OCI-M1 (cell line): ENCODE results near the gene MRAP.

ENCODE experiments used
- DNase-seq: peaks from one replicate; lab custom pipeline; 2025; lab: John Stamatoyannopoulos, UW

Gene MRAP

DNA sequence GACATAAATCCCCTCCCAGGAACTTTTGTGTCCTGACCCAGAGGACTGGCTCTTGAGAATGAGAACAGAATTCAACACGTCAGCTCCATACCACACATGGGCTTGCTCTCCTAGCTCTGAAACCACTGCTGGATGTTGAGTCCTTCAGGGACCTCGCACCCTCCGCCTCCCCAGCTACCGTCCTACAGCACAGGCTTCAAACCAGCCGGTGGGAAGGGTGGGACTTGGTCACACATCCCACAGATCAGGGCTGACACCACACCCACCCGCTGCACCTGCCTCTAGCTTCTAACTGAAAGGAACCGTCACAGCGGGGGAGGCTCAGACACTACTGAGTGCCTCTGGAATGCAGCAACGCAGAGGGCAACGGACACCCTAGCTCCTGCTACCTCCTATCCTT, 24.0 kb downstream of the MRAP start:
- no peak for DNase-seq

DNA sequence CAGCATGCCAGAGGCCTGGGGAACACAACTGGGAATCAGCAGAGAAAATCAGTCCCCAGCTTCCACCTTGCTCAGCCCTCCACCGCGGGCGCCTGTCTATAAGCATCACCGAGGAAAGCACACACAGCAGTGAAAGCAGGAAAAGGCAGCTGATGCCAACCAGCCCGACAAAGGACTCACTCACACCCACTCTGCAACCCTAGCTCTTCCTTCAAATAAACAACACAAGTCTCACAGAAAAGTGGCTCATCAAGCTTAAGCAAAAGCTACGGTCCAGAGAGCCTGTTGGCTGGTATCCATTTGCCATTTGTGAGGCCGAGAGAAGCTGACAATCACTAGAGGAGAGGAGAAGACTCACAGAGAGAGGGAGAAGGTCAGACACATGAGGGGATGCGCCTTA, 27.1 kb downstream of the MRAP start:
- DNase-seq: no peak

- DNase-seq: no peak
Observed at GRCh38 chr21:32328595-32328994, 29.9 kb downstream of the MRAP start.

- DNase-seq: no peak
Observed at GRCh38 chr21:32329331-32329730, 30.7 kb downstream of the MRAP start.

- no peak for DNase-seq
Observed at GRCh38 chr21:32329776-32330175, 31.1 kb downstream of the MRAP start.

DNA sequence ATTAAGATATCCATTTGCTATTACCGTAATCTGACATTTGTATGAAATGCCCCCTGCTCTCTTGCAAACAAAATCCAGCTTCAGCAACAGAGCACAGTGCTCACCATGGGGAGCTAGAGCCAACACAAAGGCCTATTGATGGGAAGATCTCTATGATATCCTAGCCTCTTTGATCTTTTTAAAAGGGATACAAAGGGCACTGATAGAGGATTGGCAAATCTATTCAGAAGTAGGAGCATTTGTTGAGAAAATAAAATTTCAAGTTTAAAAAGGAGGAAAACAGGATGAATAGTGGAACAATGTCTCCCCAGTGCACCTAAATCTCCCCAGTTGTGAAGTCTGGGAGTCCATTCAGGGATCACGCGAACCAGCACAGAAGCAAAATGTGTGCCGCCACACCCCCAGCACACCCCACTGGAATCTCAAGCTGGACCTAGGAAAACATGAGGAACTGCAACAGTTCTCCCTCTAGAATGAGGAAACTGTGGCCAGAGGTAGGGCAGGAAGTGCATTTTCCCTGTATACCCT, 32.2 kb downstream of the MRAP start:
- DNase-seq: no peak

- DNase-seq: no peak
Observed at GRCh38 chr21:32331444-32332305, 33.0 kb downstream of the MRAP start.

GRCh38 chr21:32332463-32332951, 33.9 kb downstream of the MRAP start:
- DNase-seq: no peak

DNA sequence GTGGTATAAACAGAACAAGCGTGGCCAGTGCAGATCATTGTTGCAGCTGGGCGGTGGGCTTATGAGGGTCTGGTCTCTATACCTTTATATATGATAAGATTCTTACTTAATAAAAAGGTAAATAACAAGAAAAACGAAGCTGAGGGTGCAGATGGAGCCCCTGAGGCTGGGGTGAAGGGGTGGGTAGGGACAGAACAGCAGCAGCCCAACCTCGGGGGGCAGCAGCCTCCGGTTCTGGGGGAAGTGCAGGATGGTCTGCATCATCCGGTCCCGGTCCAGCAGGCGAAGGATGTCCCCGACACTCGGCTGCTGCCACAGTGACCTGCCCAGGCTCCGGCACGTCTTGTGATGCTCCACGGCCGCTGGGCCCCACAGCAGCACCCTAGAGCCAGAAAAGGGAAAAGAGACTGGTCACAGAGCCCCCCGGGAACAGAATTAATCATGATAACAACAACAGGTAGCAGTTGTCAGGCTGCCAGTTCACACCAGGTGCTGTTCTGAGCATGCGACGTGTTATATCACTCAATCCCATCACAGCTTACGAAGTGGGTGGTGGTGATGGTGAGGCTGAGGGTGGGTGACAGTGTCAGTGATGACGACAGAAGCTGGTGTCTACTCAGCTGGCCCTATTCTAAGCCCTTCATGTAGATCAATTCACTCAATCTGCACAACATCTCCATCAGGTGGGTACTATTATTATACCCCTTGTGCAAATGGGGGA, 35.5 kb downstream of the MRAP start:
- DNase-seq: no peak

DNA sequence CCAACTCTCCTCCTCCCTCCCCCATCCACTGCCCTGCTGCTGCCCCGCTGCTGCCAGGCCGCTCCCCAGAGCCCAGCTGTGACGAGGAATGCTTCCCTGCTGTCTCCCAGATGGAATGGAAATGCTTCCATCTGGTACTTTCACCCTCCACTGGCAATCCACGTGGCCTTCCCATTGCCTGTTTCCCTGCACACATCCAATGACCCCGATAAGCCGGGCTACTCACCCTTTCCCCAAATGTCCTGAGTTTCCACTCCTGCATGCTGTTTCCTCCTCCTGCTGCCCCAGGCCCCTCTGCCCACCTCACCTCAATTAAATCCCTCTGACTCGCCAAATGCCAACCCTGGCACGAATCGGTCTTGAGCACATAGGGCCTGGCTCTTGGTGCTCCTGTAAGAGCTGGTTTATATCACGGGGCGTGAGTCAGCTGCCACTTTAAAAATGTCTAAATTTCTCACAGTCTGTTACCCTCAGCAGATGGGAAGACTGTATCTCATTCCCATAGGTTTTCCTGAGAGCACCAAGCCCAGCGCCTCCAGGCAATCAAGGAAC, 36.4 kb downstream of the MRAP start:
- DNase-seq: no peak

DNA sequence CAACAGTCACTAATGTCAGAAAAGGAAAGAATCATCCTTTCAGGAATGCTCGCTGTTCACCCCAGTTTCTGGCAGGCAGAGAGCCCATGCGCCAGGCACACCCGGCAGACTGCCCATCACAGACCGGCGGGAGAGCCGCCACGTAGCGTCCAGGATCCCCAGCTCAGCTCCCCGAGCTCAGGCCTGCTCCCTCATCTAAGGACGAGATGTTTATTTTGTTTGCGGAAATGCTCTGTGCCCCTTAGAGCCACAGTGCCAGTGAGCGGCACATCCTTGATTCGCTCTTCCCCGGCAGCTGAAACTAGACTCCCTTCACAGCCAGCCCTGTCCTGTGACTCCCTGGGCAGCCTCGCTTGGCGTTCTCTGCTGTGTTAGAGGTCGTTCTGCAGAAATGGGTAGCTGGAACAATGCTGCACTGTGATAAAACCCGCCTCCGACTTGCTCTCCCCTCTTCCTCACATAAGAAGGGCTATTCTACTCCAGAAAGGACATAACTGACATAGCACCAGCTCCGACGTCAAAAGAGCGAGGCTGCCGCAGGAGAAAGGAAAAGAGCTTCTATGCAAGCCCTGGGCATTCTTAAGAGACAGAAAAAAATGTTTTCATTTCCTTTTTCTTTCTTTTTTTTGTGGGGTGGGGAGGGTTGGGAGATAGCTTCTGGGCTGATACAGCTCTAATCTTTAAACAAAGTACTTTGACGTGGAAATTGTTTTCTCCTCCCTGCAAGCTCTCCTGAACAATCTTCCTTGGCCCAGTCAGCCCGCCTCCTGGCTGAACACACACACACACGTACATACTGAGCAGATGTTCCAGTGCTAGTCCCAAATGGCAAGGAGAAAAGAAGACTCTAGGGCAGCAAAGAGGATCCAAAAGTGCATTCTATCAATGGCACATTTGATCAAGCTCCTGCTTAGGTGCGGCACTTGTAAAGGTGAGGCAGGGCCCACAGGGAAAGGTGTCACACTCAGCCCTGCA, 37.2 kb downstream of the MRAP start:
- DNase-seq: no peak

GRCh38 chr21:32336711-32337110, 38.1 kb downstream of the MRAP start:
- no peak for DNase-seq

- DNase-seq: no peak
Observed at GRCh38 chr21:32337206-32337605, 38.6 kb downstream of the MRAP start.

- no peak for DNase-seq
Observed at GRCh38 chr21:32338209-32338921, 39.7 kb downstream of the MRAP start.

- no peak for DNase-seq
Observed at GRCh38 chr21:32340863-32341848, 42.5 kb downstream of the MRAP start.

- DNase-seq: no peak
Observed at GRCh38 chr21:32346951-32347350, 48.3 kb downstream of the MRAP start.

- DNase-seq: no peak
Observed at GRCh38 chr21:32347351-32347750, 48.7 kb downstream of the MRAP start.

- DNase-seq: no peak
Observed at GRCh38 chr21:32347977-32348376, 49.3 kb downstream of the MRAP start.

DNA sequence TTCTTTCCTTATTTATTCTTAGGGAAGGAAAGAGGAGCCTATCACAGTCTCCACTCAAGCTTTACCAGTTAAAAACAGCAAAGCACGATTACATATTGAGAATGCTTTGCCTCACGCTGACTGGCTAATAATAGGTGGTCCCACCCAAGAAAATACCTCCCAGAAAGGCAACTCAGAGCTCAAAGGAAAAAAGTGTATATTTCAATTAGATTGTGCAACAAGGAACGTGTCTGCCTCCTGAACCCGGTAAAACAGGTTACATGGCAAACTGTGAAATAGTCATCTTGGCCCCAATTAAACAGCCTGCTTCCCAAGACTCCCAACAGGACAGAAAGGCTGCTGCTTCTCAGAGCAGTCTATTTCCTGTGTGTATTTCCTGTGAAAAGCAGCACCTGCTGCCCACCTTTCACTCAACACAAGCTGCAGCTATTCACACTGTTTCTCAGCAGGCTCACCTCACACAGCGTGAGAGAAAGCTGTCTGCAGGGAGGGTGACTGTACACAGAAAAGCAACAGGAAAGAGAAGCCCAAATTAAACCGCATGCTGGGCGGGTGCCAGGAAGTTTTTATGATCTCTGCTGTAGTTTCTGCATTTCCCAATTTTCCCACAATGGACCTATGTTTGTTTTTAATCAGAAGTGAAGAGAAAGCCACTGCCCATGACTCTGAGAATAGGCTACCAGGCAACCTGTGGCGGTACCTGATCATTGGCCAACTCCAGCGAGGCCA, 50.1 kb downstream of the MRAP start:
- DNase-seq: no peak
